GM12874 (cell line): ENCODE data around the gene NR3C2.

Source experiments
- CTCF ChIP-seq: IDR thresholded peaks from 2 replicates; pipeline ENCODE4 v1.5.1; 2011; ENCODE audit warnings: low read depth, mild to moderate bottlenecking, control low read depth, low read length, moderate library complexity; ENCODE audit not compliant: insufficient read depth

The NR3C2 gene

GRCh38 chr4:148071009-148071408, 371.2 kb downstream of the NR3C2 start:
- no peak for TF ChIP-seq CTCF

GRCh38 chr4:148069895-148070178, 372.4 kb downstream of the NR3C2 start:
- no peak for TF ChIP-seq CTCF

GRCh38 chr4:148069086-148069894, 372.9 kb downstream of the NR3C2 start:
- no peak for TF ChIP-seq CTCF

GRCh38 chr4:148068065-148068911, 373.9 kb downstream of the NR3C2 start:
- no peak for TF ChIP-seq CTCF

GRCh38 chr4:148067301-148067916, 374.8 kb downstream of the NR3C2 start:
- no peak for TF ChIP-seq CTCF

GRCh38 chr4:148065075-148065474, 377.1 kb downstream of the NR3C2 start:
- TF ChIP-seq CTCF, result no peak

- no peak for TF ChIP-seq CTCF
Measured at GRCh38 chr4:148064451-148064850, 377.8 kb downstream of the NR3C2 start.
